ENCODE measurements around the gene CRISPLD2. TPM values are rescaled to one million over a fixed set of nuclear protein-coding genes. Genes with fewer than 3 reads are reported as not detected.

CRISPLD2 gene
- total and polyA plus RNA-seq, 10 of the 15 experiments (the other 5 are each of a cell fraction or from before 2014, with no cell fraction given): 0.03 to 0.30 (median 0.08) TPM; not detected in 5

- TF ChIP-seq ZNF687 (IDR thresholded peaks at IDR 0.05): no peak
These were observed 129.2 kb downstream of the CRISPLD2 start (continued) for GRCh38 chr16:84948851-84949610.

GRCh38 chr16:84949772-84950436, 130.1 kb downstream of the CRISPLD2 start:
- no peak for DNase-seq (ENCODE audit: low read depth, low spot score)
- Histone ChIP-seq H3K9me3 (replicated peaks; ENCODE audit: control insufficient read depth, insufficient read depth, low read length) (no peaks in the 10 kb centered on the region; the same call in 2 of the 3 replicates), H3K79me2 (ENCODE audit: control insufficient read depth, insufficient read depth, low read length) (no peaks in the 10 kb centered on the region), H3K27me3 (replicated peaks in 1 of 2; ENCODE audit: control insufficient read depth in 2 of 2, insufficient read depth in 2 of 2, low read length in 1 of 2) (no peaks in the 10 kb centered on the region; a peak in 1 of 4 replicates), H4K20me1 (ENCODE audit: control insufficient read depth, insufficient read depth) (no peaks in the 10 kb centered on the region), H3K27ac (ENCODE audit: control insufficient read depth, insufficient read depth) (no peak overlapping the region), H3K4me3 (no peak overlapping the region), H3K4me1 (ENCODE audit: control insufficient read depth, insufficient read depth, low read length) (peaks cover 4% of the 10 kb centered on the region; the same call in 1 of the 2 replicates), H3K9ac (ENCODE audit: control insufficient read depth, insufficient read depth, low read length) (no peak overlapping the region), H3K4me2 (ENCODE audit: control insufficient read depth, insufficient read depth) (no peak overlapping the region), H2AFZ (ENCODE audit: control insufficient read depth, low read depth, low read length) (no peak overlapping the region), H3K36me3 (ENCODE audit: control insufficient read depth in 2 of 2, insufficient read depth in 2 of 2, low read length in 1 of 2) (no peaks in the 10 kb centered on the region)
- ATAC-seq: no peak
- ChIA-PET CTCF (interaction anchor here (1.0 to 7.4 kb wide), 3 partner anchors 19 to 194 kb away, joined by 5 to 170 read pairs (median 88); no protein-coding TSS in a partner anchor), RAD21 (ENCODE audit: unreplicated experiment) (interaction anchor here (6.3 kb wide), 1 partner anchor 196 kb away, joined by 72 read pairs; no protein-coding TSS in a partner anchor), POLR2A (no interaction called here), SMC1A (ENCODE audit: uncharacterized antibody, unreplicated experiment) (interaction anchor here (4.2 to 6.8 kb wide), 2 partner anchors 24 to 196 kb away, joined by 27 to 91 read pairs; no protein-coding TSS in a partner anchor)
- 65% methylated on average over 10 of the region's 10 CpGs for WGBS (ENCODE audit: insufficient coverage, insufficient replicate concordance, low lambda C conversion rate, missing lambda C conversion rate)
- in situ Hi-C loops (cut with MboI): loop anchor here (25.0 kb wide), 2 partner anchors 313 to 438 kb away; partner anchors contain the start of genes KLHL36 and MEAK7
- no peak for TF ChIP-seq POU2F2 (IDR thresholded peaks at IDR 0.05; ENCODE audit: borderline replicate concordance, low read depth, low read length)
- FAIRE-seq: no peak
- intact Hi-C loops (cut with micrococcal nuclease; ENCODE audit: unreplicated experiment): no loop called here
- no TSS peak for BruUV-seq (replicated peaks)

Data from GM12878 (cell line).